Aortic smooth muscle cell (primary cell): ENCODE data around the gene SLC1A4. TPM values are rescaled to one million over a fixed set of nuclear protein-coding genes. Genes with fewer than 3 reads are reported as not detected.

Experiments
- total RNA-seq: library from RNA; depleted of rRNA; stranded (reverse); fragments of >200 nt; gene quantifications from 2 replicates; pipeline ENCODE4 v1.2.3, GENCODE V29; 2014

The SLC1A4 gene
- total RNA-seq = 9.9 and 13.3 TPM in 2 replicates

GRCh38 chr2:64989126-64989981, at the start of gene SLC1A4:
TSS of gene SLC1A4 (plus strand) at chr2:64989399. CDS start at chr2:64989644, 245 bp downstream.

GRCh38 chr2:65056215-65057053, 67.2 kb downstream of the SLC1A4 start, which contains the start of gene CEP68:
TSS of gene CEP68 (plus strand) at chr2:65056416. CDS start at chr2:65069445, 13,029 bp downstream.

Other genes with a start within 250 kb of the SLC1A4 start
- gene CEP68, start 67.0 kb downstream of the SLC1A4 start, total RNA-seq = 8.7 and 10.6 TPM in 2 replicates
- gene RAB1A, start 140.7 kb downstream of the SLC1A4 start, total RNA-seq = 90.0 and 108 TPM in 2 replicates
- 102 and 120 TPM in 2 replicates for gene ACTR2, start 238.4 kb downstream of the SLC1A4 start, total RNA-seq